Activated CD4-positive, alpha-beta T cell treated with anti-CD3 and anti-CD28 coated beads, Interleukin-2, amount 50 U/mL, for 48 hours (primary cell): ENCODE measurements around the gene LHX6.

Experiments
- DNase-seq, 2 experiments: peaks; one replicate each; pipeline ENCODE4 v3.0.0-alpha.2; 2020

LHX6 gene

DNA sequence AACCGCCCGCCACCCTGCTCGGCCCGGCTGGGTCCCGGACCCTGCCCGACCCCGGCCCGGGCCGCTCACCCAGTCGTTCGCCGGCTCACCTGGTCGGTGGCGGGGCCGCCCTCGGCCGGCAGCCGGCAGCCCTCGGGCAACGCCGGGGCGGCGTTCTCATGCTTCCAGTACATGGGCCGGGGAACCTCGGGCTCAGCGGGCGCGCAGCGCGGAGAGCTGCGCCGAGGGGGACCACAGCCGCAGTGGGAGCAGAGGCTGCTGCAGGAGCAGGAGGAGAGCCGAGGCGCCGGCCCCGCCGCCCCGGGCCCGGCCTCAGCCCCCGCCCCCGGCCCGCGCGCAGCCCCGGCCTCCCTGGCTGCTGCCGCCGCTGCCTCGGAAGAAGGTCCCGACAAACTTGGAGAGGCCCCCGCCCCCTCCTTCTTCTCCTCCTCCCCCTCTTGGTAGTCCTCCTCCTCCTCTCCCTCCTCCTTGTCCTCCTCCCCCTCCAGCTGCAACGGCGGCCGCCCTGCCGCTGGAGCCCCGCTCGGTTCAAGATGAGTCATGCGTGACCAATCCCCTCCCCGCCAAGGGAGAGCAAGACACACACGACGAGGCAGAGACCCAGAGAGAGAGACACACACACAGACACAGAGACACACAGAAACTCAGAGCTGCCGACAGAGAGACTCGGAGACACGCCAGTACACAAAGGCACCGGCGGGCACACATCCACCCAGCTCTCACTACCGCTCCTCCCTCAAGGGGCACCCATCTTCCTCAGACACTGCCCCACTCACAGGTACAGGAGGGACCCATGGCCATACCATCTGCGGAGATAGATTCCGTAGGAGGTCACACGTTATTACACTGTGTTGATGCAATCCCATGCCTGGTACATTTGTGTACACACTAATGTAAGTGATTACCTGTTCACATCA, at the start of gene LHX6:
Gene LHX6, minus strand, starts transcription at position 390 of the 917 bp plus-strand sequence. Its CDS starts 217 bp downstream, at position 173.
- no peak for DNase-seq

DNA sequence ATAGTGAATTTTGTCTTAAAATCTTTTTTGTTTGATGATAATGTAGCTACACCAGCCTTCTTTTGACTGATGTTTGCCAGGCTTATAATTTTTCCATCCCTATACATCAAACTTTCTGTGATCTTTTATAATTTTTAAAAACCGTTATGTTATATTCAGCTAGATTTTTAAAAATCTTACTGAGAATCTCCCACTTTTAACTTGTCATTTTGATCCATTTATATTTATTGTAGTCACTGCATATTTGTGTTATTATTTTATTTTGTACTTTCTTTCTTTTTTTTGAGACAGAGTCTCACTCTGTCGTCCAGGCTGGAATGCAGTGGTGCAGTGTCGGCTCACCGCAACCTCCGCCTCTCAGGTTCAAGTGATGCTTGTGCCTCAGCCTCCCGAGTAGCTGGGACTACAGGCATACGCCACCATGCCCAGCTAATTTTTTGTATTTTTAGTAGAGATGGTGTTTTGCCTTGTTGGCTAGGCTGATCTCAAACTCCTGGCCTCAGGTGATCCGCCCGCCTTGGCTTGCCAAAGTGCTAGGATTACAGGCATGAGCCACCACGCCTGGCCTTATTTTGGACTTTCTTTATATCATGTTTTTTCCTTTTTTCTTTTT, 48.6 kb upstream of the LHX6 start:
- no peak for DNase-seq

DNA sequence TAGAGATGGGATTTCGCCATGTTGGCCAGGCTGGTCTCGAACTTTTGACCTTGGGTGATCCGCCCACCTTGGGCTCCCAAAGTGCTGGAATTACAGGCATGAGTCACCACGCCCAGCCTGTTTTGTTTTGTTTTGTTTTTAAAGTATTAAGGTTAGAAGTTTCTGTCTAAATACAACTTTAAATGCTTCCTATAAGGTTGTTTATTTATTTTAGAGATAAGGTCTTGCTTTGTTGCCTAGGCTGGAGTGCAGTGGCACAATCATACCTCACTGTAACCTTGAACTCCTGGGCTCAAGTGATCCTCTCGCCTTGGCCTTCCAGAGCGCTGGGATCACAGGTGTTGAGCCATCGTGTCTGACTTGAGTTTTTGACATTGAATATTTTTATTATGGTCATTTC, 47.3 kb upstream of the LHX6 start:
- DNase-seq = no peak

DNA sequence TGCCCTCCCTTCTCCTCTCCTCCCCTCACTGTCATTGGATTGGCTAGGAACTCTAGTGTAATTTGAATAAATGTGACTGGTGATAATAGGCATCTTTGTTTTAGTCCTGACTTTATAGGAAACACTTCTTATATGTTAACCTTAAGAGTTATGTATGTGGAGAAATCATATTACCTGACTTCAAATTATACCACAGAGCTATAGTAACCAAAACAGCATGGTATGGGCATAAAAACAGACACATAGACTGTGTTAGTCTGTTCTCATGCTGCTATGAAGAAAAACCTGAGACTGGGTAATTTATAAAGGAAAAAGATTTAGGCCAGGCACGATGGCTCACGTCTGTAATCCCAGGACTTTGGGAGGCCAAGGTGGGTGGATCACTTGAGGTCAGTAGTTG, 45.3 kb upstream of the LHX6 start:
- DNase-seq = no peak

GRCh38 chr9:122268041-122268814, 39.5 kb upstream of the LHX6 start:
- DNase-seq = no peak

DNA sequence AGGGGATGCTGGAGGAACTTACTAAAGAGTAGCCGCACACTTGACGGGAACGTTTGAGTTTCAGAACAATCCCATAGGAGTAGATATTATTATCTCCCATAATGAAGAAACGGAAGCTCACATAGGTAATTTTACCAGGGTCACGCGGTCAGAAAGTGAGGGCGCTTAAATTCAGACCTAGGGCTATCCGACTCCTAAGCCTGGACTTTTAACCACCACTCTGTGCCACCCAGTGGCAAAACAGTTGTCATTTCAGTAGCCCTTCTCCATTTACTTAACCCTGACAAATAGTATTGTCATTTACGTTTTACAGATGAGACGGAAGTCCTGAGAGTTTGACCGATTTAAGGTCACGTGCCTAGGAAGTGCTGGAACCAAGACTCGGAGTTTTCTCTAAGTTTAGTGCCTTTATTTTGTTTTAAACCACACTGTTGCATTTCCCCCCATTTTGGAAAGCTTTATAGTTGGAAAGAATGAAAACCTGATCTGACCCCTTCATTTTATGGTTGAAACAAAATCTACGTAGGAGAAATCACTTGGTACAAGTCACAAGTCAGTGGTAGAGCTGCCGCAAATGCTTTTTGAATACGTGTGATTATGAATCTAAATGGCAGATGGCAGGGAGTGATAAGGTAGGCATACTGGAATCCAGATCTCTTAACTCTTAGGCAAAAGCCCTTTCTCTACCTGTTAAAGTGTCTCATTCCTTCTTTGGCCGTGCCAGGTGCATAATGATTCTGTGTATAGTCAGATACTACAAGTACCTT, 36.6 kb upstream of the LHX6 start:
- no peak for DNase-seq

GRCh38 chr9:122264360-122265148, 35.8 kb upstream of the LHX6 start, which contains the start of the genes MRRF and RBM18:
MRRF (plus strand) TSS chr9:122264882; CDS start chr9:122270892, 6,010 bp downstream.
RBM18 (minus strand) TSS chr9:122264840; CDS start chr9:122261492, 3,348 bp downstream.
- DNase-seq = peak; percentile 89 to 91

GRCh38 chr9:122263699-122264349, 35.1 kb upstream of the LHX6 start:
- no peak for DNase-seq

GRCh38 chr9:122262073-122262472, 33.3 kb upstream of the LHX6 start:
- no peak for DNase-seq

DNA sequence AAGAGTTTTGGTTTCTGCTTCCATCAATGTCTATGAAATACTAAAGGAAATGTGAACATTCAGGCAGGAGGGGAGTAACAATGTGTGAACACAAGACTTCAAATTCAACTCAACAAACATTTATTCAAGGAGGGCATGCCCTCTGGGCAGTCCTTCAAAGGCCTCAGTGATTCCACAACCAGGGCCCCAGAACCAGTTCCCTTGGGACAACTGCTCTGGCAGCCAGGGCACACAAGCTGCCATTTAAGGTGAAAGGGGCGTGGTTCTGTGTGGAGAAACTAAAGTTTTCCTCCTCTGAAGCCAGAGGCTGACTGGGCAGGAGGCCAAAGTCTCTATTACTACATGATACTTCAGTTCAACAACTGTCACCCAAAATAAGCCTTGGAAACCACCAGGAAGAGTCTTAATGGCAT, 32.7 kb upstream of the LHX6 start:
- DNase-seq = no peak

- DNase-seq = no peak
Measured at GRCh38 chr9:122258886-122259415, 30.2 kb upstream of the LHX6 start.

- DNase-seq = no peak
Measured at GRCh38 chr9:122256206-122256605, 27.4 kb upstream of the LHX6 start.

DNA sequence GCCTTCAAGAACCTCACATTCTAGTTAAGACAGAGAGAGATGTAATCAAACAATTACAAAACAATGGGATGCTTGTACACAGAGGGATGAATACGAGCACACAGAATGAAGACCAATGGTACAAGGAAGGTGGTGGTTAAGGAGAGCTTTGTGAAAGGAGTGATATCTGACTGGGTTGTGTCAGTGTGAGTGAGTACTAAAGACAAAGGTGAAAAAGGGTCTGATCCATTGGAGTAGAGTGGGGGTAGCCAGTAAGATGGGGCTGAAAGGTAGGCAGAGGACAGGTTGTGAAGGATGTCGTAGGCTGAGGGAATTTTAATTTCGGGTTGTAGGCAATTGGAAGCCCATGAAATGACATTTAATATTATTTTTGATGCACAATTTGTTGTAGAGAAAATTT, 26.0 kb upstream of the LHX6 start:
- no peak for DNase-seq

- DNase-seq = no peak
Measured at GRCh38 chr9:122252796-122253195, 24.0 kb upstream of the LHX6 start.

DNA sequence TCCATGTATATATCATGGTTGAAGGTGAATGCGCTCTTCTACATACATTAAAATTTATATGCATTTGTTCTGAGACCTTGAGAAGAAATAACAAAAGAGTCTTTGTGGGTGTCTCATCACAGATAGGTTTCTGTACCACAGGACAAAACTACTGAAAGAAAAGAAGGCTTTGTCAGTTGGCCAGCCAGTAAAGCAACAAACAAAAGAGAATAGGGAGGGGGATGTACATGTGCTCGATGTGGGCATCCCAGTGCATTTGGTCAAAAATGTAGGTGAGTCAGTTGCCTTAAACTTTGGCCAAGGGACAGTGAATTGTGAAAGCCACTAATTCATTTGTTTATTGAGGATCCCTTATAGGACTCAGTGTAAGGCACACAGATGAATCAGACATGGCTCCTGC, 22.6 kb upstream of the LHX6 start:
- no peak for DNase-seq

GRCh38 chr9:122248448-122248865, 19.7 kb upstream of the LHX6 start:
- DNase-seq = no peak

- no peak for DNase-seq
Measured at GRCh38 chr9:122246666-122247065, 17.9 kb upstream of the LHX6 start.

DNA sequence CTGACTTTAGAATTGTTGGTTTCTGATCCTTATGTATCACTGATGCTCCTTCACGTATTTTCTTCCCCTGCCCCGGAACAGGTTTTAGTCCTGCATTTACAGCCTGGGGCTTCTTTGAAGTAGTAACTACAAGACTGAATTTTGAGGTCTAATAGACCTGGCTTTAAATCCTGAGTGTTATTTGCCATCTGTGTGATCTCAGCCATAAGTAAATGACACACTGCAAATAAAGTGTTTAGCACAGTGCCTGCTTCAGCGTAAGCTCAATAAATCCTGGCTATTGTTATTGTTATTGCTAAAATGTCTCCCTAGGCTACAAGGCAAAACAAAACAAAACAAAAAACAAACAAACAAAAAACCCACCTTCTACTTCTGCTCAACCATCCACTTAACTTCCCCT, 15.6 kb upstream of the LHX6 start:
- no peak for DNase-seq

- DNase-seq = no peak
Measured at GRCh38 chr9:122239722-122240121, 11.0 kb upstream of the LHX6 start.

GRCh38 chr9:122236681-122237080, 7.9 kb upstream of the LHX6 start:
- DNase-seq = no peak
